GM12801 (cell line): ENCODE measurements around the gene NFKBIE.

Source experiments
- CTCF ChIP-seq: IDR thresholded peaks from one replicate; pipeline ENCODE4 v1.5.1; 2011; ENCODE audit warnings: control low read depth; ENCODE audit not compliant: insufficient read length; ENCODE audit errors: extremely low read depth

Gene NFKBIE

GRCh38 chr6:44233567-44234100, 31.7 kb downstream of the NFKBIE start:
- TF ChIP-seq CTCF: no peak

- no peak for TF ChIP-seq CTCF
Observed at GRCh38 chr6:44232676-44233566, 32.4 kb downstream of the NFKBIE start.

- no peak for TF ChIP-seq CTCF
Observed at GRCh38 chr6:44230034-44230675, 35.2 kb downstream of the NFKBIE start.

- TF ChIP-seq CTCF: no peak
Observed at GRCh38 chr6:44229376-44230033, 35.8 kb downstream of the NFKBIE start.

- no peak for TF ChIP-seq CTCF
Observed at GRCh38 chr6:44228836-44229235, 36.5 kb downstream of the NFKBIE start.

- no peak for TF ChIP-seq CTCF
Observed at GRCh38 chr6:44228433-44228832, 36.9 kb downstream of the NFKBIE start.

- no peak for TF ChIP-seq CTCF
Observed at GRCh38 chr6:44228031-44228430, 37.3 kb downstream of the NFKBIE start.
